Myometrial cell (primary cell): ENCODE measurements around the gene MCUB. TPM values are rescaled to one million over a fixed set of nuclear protein-coding genes. Genes with fewer than 3 reads are reported as not detected.

Experiments
- total RNA-seq: library from RNA; depleted of rRNA; stranded (reverse); fragments of >200 nt; gene quantifications from 2 replicates; pipeline ENCODE4 v1.2.3, GENCODE V29; 2015

MCUB gene, protein sequence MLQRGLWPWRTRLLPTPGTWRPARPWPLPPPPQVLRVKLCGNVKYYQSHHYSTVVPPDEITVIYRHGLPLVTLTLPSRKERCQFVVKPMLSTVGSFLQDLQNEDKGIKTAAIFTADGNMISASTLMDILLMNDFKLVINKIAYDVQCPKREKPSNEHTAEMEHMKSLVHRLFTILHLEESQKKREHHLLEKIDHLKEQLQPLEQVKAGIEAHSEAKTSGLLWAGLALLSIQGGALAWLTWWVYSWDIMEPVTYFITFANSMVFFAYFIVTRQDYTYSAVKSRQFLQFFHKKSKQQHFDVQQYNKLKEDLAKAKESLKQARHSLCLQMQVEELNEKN
- total RNA-seq, result 18.3 and 24.8 TPM in 2 replicates

DNA sequence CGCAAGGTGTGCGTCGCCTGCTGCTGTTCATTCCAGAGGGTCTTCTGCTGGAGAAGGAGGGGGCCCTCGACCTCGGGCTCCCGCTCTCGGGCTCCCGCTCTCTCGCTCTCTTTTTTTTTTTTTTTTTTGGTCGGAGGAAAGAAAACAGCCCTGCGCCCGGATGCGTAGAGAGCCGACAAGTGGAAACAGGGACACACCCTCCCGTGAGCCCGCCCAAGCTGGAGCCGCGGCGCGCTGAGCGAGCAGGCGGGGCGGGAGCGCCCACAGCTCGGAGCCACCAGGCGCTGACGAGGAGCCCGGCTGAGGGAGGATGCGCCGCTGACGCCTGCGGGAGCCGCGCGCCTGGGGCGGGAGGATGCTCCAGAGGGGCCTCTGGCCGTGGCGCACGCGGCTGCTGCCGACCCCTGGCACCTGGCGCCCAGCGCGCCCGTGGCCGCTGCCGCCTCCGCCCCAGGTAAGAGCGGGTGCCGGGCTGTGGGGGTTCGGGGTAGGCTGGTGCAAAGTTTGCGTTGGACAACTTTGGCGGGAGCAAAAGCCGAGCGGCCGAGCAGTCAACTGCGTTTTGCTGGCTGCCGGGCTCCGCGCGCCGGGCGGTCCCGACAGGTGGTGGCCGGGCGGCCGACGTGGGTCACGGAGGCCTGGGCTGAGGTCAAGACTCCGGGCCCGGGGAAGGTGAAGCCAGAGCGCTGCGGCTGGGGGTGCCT, at the start of gene MCUB:
Gene MCUB, plus strand, starts transcription at position 264 of the 704 bp plus-strand sequence. Its CDS starts 92 bp downstream, at position 356.

DNA sequence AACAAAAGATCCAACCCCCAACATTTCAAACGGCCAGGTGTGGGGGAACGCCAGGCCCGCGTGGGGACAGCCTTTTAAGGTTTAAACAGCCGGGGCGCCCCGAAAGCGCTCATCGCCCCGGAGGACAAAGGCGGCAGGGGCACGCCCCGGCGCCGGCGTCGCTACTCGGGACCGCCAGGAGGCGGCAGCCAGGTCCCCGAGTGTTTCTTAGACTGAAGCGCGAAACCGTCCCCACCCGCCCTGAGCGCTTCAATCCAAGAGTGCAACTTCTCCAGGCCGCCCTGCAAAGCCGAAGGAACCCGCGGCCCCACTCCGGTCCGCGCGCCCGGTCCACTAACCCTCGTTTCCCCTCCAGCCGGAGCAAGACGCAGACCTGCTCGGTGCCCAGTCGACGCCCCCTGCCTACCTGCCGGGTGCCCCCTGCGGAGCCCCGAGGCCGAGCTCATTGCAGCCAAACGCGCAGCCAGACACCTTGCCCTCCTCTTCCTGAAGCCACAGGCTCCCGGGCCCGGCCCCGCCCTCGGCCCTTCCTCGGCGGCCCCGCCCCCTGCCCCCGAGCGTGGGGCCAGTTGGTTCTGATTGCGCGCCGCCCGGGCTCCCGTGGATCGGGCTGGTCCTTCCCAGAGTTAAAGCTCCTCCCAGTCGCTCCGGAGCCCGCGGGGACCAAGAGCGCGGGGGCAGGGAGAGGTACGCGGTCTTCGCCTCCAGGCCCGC, 143.1 kb downstream of the MCUB start, which contains the start of gene CASP6:
Gene CASP6, minus strand, starts transcription at position 496 of the 714 bp plus-strand sequence. Its CDS starts 50 bp downstream, at position 446.

DNA sequence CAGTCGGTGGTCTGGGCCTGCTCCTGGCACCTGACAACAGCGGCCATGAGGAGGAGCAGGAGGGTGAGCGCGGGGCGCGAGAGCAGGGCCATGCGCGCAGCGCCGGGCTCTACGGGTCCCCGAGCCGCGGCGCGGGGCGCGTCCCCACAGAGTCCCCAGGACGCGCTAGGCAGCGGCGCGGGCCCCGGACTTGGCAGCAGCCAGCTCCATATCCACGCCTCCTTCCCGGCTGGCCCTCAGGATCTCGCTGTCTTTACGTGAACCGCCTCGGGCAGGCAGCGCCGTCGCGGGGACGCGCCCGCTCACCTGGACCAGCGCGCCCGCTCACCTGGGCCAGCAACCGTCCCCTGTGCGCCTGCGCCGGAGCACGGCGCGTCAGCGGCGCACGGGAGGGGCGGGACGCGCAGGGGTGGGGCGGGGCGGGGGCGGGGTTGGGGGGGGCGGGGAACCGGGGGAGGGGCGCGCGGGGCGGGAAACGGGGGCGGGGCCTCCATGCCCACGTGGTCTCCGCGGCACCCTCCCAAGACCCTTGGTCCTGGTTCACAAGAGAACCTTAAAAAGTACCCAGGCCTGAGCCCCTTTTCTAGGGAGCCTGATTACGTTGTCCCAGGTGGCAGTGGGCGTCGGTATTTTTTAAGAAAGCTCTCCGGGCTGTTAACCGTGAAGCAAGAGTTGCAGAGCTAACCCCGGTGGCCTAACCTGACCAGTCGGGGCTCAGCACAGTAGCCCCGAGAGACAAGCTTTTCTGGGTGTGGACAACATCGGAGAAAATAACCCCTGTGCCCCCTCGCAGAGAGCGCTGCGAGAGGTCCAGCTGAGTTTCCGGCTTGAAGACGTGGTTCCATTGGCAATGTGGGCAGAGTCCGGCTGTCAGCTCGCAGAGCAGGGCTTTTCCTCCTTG, 169.9 kb downstream of the MCUB start, which contains the start of gene PLA2G12A:
Gene PLA2G12A, minus strand, starts transcription at position 353 of the 901 bp plus-strand sequence. Its CDS starts 261 bp downstream, at position 92.

Other genes with a start within 250 kb of the MCUB start
- 20.2 and 22.5 TPM in 2 replicates for gene SEC24B, start 126.4 kb upstream of the MCUB start, total RNA-seq
- gene CASP6, start 143.2 kb downstream of the MCUB start, total RNA-seq, result 31.0 and 35.5 TPM in 2 replicates
- gene PLA2G12A, start 169.8 kb downstream of the MCUB start, total RNA-seq, result 12.8 and 13.5 TPM in 2 replicates
- gene CFI, start 241.8 kb downstream of the MCUB start, total RNA-seq, result 20.2 and 21.9 TPM in 2 replicates